ENCODE measurements around the gene OSCAR.

The OSCAR gene

DNA sequence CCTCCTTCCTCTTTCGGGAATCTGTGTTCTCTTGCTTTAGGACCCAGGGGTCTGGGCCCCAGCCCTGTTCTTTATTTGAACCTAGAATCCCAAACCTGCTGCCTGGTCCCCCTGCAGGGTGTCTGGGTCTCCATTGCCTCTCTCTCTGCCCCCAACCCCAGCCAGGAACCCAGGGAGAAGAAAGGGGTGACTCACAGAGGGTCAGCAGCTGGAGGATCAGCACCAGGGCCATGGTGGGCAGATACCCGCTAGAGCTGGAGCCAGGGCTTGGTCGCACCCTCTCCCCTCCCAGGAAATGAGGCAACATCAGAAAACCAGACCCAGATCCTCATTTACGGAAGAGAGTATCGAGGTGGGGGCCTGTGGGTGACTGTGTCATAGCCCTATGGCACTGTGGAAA is at the start of gene OSCAR:
TSS of gene OSCAR (minus strand) at position 243 of the 400 bp plus-strand sequence. CDS start at position 232, 11 bp downstream.
- DNase-seq: no peak

- DNase-seq: no peak
Observed at GRCh38 chr19:54149021-54149812, 48.6 kb upstream of the OSCAR start.

GRCh38 chr19:54148158-54148557 is 47.6 kb upstream of the OSCAR start:
- no peak for DNase-seq

- no peak for DNase-seq
Observed at GRCh38 chr19:54147676-54148075, 47.1 kb upstream of the OSCAR start.

- no peak for DNase-seq
Observed at GRCh38 chr19:54145541-54146158, 45.0 kb upstream of the OSCAR start.

DNA sequence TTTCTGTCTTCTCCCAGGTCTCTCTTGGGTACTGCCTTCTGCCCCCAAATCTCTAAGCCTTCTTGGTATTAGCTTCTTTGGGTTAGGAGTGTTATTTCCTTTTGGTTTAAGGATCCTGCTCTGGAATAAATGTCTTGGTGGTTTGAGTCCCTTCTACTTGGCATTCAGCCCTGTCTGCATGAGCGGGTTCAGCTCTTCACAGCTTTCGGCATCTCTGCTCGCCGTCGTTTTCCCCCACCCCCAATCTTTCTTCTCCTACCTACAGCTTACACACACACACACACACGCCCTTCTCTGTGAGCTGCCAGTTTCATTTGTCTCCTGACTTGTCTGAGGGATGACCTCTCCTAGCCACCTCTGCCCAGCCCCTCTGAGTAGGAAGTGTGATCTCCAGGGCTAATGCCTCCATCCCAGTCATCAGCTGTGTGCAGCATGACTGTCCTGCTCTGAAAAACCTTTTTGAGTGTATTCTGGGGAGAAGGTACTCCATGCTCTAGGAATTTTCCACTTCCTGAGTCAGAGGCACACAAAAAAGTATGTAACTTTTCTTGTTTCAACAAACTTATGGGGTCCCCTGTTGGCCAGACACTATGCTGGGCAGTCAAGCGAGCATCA is 41.7 kb upstream of the OSCAR start:
- no peak for DNase-seq

- DNase-seq: no peak
Observed at GRCh38 chr19:54141356-54141755, 40.8 kb upstream of the OSCAR start.

DNA sequence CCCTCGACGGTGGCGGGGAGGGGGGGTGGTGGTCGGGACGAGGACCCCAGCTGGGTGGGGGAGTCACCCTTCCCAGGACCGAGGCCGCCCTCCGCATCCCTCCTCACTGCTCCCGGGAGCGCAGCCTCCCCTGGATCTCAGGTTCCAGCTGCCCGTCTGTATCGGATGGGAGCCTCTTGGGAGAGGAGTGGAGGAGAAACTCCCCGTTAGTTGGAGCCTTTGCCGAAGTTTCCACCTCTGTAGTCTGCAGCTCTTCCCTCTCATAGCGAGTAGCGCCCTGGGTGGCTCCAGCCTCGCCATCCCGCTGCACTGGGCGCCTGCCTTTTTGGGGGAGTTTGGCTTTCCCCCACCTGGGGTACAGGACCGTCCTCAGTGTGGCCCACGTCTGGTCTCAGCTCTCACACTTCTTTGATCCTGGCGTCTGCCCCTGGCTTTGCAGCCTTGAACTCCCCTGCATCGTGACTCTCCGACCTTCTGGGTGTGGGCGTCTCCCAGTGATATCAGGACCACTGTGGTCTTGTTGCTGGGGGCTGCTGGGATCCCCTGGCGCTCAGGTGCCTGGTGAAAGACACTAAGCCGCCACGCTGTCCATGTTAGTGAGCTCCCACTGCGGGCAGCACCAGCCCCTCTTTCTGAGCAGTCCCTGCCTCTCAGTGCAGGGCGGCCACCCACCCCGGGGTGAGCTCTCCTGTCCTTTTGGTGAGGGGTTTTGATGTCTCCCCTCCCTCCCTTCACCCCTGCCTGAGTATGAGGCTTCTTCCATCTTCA is 38.1 kb upstream of the OSCAR start:
- peak; percentile 57 for DNase-seq

DNA sequence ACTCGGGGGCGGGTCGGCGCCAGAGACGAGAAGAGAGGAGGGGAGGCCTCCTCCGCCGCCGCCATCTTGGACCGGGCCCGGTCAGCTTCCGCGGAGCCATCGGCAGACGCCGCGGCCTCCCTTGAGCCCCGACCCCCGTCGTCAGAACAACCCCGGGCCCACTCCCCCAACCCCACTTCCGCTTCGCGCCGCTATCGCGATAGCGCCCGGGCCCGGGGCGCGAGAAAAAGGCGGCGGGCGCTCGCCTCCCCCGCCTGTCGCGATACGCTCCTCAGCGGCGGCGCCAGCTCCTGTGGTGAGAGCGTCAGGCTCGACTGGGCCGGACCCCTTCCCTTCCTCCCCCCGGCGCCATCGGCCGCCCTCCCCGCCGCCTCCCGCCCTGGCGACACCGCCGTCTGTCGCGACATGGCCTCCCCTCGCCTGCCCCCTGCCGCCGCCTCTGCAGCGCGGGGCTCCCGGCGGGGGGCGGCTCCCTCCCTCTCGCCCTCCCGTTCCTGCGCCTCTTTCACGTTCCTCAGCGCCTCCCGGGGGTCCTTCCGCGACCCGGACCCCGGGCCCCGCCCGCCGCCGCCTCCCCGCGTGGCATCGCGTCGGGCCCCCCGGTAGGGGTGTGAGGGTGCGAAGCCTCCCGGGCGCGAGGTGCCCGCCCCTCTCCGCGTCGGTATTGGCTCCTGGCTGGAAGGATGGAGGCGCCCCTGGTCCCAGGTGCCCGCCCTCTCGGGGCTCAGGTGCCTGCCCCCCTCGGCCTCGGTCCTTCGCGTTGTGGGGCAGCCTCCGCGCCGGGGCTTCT is 37.3 kb upstream of the OSCAR start, which contains the start of gene CNOT3:
TSS of gene CNOT3 (plus strand) at position 64 of the 790 bp plus-strand sequence. CDS start 5,217 bp downstream, outside the sequence.
- peak; percentile 39 for DNase-seq

DNA sequence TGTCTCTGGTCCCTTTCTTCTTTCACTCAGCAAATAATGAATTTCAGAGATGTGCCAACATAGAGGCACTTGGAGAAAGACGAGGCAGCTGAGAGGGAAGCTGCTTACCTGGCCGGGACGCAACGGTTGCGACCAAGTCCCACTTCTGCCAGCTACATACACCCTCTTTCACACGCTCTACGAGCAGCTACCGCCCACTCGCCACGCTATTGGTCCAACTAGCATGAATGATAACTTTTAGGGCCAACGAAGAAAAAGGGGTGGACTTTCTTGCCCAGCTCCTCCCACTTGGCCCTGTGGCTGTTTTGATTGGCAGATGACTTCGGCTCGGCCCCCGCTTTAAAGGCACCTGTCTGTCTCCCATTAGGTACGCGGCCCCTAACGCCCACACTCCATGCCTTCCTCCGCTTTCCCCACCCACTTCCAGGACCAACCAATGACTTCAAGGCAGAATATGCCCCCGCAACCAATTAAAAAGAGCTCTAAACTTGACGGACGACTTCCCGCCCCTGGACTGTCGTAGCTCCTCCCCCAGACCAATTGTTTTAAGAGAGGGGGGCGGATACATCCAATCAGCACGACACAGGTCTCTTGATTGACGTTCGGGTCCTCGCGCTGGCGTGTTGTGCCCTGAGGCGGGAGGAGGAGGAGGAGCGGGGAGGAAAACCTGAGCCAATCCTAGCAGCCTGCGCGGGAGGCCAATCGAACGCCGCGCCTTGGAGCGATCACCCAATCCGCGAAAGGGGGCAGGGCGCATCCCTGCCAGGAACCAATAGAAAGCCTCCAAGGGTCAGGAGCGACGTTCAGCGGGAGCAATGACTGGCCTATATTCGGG is 36.5 kb upstream of the OSCAR start:
- peak; percentile 99 for DNase-seq

DNA sequence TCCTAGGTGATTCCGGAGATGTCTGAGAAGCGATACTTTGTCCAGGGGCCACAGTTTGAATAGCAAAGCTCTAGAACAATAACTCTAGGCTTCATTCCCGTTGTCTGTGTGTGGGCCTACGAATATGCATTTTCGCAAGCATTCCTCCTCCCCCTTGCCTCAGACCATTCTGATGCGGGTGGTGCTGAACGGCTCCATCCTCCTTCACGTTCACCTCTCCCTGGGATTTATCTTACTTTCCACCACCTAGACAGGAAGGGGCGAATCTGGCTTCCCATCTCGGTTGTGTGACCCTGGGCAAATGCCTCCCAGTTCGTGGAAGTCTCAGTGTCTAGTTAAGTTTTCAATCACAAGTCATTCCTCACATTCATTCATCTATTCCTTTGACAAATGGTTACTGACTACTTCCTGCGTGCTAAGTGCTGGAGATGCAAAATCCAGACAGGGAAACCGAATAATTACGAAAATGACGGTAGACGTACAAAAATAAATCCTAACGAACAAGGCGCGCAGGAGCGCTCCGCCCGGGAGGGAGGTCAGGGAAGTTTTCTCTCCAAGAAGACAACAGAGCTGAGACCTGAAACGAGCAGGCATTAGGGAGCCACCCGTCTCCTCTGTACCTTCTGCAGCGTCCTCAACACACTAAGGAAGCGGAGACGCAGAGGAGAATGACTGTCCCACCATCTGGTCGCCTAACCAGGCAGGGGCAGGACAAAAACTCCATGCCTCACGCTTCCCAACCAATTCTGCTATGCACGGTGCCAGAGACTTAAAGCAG is 35.7 kb upstream of the OSCAR start:
- DNase-seq: no peak

DNA sequence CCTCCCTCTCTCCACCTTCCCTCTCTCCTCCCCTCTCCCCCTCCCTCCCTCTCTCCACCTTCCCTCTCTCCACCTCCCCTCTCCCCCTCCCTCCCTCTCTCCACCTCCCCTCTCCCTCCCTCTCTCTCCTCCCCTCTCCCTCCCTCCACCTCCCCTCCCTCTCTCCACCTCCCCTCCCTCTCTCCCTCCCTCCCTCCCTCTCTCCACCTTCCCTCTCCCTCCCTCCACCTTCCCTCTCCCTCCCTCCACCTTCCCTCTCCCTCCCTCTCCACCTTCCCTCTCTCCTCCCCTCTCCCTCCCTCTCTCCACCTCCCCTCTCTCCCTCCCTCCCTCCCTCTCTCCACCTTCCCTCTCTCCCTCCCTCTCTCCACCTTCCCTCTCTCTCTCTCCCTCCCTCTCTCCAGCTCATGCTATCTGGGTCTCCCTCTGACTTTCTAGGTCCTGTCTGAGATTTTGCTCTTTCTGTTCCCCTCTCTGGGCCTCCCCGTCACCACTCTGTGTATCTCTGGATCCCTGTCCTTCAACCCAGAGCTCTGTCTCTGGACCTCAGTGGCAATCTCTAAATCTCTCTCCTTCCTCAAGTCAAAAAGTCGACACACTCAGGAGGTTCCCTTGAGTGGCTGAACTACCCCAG is 33.5 kb upstream of the OSCAR start:
- DNase-seq: no peak

- DNase-seq: no peak
Observed at GRCh38 chr19:54133312-54133956, 32.8 kb upstream of the OSCAR start.

DNA sequence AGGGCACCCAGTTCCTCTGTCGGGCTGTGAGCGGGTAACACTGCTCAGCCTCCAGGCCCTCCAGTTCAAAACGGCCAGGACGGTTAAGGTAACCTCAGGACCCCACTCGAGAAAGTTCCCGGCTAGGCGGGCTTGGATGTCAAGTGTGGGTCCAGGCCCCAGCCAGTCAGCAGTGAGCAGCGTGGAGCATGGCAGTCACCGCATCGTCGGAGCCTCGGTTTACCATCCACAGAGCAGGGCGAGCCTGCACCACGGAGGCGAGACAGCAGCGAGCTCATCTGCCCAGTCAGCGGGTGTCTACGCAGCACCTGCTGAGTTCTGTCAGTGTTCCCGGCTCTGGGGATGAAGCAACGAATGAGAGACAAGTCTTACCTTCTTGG is 29.0 kb upstream of the OSCAR start:
- no peak for DNase-seq

GRCh38 chr19:54128796-54129616 is 28.4 kb upstream of the OSCAR start:
- DNase-seq: no peak

DNA sequence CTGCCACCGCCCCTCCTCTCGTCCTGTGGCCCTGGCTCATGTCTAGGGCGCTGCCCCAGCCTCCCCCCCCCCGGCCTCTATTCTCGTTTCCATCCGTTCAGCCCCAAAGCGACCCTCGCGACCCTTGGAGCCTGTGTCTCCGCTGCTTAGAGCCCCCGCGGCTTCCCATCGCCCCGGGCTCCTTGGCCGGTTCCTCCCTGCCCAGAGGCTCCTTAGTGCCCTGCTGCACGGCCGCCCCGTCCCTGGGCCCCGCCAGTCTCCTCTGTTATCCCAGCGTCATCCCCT is 27.8 kb upstream of the OSCAR start:
- DNase-seq: no peak

DNA sequence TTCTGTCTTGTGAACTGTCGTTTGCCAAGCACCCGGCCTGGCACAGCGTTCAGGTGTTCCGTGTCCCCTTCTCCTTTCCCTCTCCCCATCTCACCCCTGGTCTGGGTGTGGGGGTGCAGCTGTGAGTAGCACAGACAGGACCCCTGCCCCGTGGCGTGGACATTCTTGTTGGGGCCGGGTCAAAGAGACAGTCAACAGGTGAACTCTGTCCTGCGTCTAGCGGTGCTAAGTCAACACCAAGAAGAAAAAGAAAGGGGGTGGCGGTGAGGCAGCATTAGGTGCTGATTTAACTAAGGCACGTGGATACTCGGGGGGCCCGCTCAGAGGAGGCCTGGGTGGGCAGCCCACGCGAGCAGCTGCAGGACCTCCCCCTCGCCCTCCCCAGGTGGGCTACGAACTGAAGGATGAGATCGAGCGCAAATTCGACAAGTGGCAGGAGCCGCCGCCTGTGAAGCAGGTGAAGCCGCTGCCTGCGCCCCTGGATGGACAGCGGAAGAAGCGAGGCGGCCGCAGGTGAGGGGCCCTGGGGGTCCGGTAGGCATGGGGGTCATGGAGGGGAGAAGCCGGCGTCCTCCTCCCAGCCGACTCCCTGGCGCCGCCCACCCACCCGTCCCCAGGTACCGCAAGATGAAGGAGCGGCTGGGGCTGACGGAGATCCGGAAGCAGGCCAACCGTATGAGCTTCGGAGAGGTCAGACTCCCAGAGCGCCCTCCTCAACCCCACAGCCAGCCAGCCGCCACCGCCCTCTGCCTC is 27.3 kb upstream of the OSCAR start:
- no peak for DNase-seq

DNA sequence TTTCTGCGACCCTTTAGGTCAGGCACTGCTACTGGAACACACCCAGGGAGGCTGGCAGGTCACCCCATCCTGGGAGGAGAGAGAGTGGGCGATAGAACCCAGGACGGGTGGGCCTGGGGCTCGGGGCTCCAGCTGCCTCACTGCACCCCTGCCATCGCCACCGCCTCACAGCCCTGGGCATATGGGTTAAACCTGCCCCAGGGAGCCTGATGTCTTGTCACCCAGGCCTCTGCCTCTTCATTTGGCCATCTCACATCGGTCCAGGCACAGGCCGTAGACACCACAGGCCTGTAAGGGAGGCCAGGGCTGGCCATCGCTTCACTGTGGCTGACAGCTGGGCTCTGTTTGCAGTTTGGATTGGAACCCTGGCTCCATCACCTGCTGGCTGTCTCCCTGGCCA is 25.1 kb upstream of the OSCAR start:
- DNase-seq: no peak

Measured in activated naive CD4-positive, alpha-beta T cell treated with Interleukin-2 at 50 U/mL for 16 hours (primary cell).